Measurements from ENCODE around the gene RTL1. TPM values are rescaled to one million over a fixed set of nuclear protein-coding genes. Genes with fewer than 3 reads are reported as not detected.

RTL1 gene
- total and polyA plus RNA-seq, 2 donors (not counting 1 experiment from before 2014, with no cell fraction given), result not detected

DNA sequence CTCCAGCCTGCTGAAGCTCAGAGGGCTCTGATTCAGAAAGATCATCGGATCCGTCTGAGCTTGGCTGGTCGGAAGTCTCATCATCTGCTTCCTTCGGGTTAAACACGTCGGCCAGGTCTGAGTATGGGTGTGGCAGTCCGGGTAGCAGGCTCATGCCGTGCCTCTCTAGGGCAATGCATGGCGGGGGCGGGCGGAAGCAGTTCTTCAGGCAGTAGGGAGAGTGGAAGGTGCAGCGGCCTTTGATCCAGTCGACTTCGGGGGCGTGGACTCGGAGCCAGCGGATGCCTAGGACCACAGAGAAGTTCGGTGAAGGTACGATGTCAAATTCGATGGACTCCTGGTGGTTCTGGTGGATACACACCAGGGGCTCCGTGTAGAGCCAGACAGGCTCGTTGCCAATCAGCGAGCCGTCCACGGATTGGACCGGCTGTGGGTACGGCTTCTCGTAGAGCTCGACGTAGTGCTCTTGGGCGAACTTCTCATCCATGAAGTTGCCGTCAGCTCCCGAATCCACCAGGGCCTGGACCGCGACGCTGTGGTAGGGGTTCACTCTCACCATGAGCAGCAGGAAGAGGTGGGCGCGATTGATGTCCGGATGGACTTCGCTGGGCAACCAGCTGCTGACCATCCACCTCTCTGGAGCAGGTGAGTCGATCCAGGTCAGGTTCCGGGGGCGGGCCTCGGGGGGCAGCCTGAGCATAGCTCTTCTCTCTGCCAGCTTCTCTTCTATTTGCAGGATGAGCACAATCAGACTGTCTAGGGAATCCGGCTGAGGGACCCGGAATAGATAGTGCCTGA is 20.3 kb downstream of the RTL1 start:
- Histone ChIP-seq H3K9me3 (ENCODE audit: control insufficient read depth, insufficient read depth, low read depth, low read length) (no peaks in the 10 kb centered on the region), H3K4me3 (replicated peaks in 1 of 4; ENCODE audit: control extremely low read depth in 1 of 4, insufficient read depth in 1 of 4, low read depth in 3 of 4, low read length in 4 of 4) (no peak overlapping the region), H4K20me1 (ENCODE audit: control insufficient read depth, extremely low read depth, insufficient read depth, low read length) (no peaks in the 10 kb centered on the region), H3K9ac (ENCODE audit: insufficient read depth, low read length) (no peak overlapping the region), H3K4me1 (ENCODE audit: control insufficient read depth, extremely low read depth, insufficient read depth, low read length) (no peaks in the 10 kb centered on the region), H3K36me3 (ENCODE audit: control insufficient read depth, insufficient read depth, low read length) (peaks cover 12% of the 10 kb centered on the region), H3K4me2 (ENCODE audit: extremely low read depth, insufficient read depth, low read length) (no peak overlapping the region), H2AFZ (ENCODE audit: low read length) (no peak overlapping the region), H3K27ac (ENCODE audit: insufficient read depth, low read length) (no peak overlapping the region), H3K27me3 (ENCODE audit: control insufficient read depth, insufficient read depth, low read length) (no peaks in the 10 kb centered on the region), H3K79me2 (ENCODE audit: control insufficient read depth, insufficient read depth, low read length) (no peaks in the 10 kb centered on the region)
- TF ChIP-seq EZH2 (IDR thresholded peaks at IDR 0.05; ENCODE audit: low read length, missing control alignments), result no peak
- TF ChIP-seq, protein P1, sequence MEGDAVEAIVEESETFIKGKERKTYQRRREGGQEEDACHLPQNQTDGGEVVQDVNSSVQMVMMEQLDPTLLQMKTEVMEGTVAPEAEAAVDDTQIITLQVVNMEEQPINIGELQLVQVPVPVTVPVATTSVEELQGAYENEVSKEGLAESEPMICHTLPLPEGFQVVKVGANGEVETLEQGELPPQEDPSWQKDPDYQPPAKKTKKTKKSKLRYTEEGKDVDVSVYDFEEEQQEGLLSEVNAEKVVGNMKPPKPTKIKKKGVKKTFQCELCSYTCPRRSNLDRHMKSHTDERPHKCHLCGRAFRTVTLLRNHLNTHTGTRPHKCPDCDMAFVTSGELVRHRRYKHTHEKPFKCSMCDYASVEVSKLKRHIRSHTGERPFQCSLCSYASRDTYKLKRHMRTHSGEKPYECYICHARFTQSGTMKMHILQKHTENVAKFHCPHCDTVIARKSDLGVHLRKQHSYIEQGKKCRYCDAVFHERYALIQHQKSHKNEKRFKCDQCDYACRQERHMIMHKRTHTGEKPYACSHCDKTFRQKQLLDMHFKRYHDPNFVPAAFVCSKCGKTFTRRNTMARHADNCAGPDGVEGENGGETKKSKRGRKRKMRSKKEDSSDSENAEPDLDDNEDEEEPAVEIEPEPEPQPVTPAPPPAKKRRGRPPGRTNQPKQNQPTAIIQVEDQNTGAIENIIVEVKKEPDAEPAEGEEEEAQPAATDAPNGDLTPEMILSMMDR (conservative IDR thresholded peaks at IDR 0.05 in 1 of 2, IDR thresholded peaks at IDR 0.05 in 1 of 2; ENCODE audit: low read depth in 1 of 2, low read length in 2 of 2), result no peak
- no peak for DNase-seq (ENCODE audit: low read depth in 2 of 2)

DNA sequence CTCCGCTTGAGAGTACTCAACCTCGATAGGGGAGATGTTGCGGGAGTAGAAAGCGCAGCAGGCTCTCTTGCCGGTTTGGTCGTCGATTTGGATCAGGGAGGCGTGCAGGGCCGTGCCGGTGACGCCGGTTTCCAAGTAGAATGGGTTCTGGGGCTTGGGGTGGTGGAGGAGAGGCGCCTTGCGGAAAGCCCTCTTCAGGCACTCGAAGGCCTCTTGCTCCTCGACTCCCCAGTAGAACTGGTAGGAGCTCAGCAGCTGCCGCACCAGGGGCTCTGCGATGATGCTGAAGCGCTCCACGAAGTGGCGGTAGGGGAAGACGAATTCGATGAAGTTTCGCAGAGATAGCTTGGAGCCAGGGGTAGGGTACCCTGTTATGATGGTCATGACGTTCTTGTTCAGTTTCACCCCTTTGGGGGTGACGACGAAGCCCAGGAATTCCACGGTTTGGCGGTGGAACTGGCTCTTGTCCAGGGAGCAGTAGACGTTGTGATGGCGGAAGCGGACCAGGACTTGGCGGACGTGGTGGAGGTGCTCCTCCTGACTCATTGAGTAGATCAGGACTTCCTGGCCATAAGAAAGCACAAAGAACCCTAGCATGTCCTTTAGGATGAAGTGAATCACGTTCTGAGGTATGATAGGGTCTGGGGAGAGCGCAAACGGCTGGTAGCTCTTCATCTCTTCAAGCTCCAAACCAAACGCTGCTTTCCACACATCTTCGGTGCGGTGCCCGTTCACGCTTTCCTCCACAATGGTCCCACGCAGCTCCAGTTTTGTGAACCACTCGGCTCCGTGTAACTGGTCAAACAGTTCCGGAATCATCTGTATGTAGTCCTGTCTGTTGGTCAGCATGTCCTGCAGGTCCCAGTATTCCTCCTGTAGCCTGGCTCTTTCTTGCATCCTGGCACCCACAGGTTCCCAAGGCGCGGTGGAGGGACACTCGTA is 21.2 kb downstream of the RTL1 start:
- Histone ChIP-seq H3K27ac (ENCODE audit: insufficient read depth, low read length) (no peak overlapping the region), H2AFZ (ENCODE audit: low read length) (no peak overlapping the region), H3K36me3 (ENCODE audit: control insufficient read depth, insufficient read depth, low read length) (peaks cover 12% of the 10 kb centered on the region), H3K4me1 (ENCODE audit: control insufficient read depth, extremely low read depth, insufficient read depth, low read length) (no peaks in the 10 kb centered on the region), H3K79me2 (ENCODE audit: control insufficient read depth, insufficient read depth, low read length) (no peaks in the 10 kb centered on the region), H3K4me2 (ENCODE audit: extremely low read depth, insufficient read depth, low read length) (no peak overlapping the region), H4K20me1 (ENCODE audit: control insufficient read depth, extremely low read depth, insufficient read depth, low read length) (no peaks in the 10 kb centered on the region), H3K9ac (ENCODE audit: insufficient read depth, low read length) (no peak overlapping the region), H3K4me3 (replicated peaks in 1 of 4; ENCODE audit: control extremely low read depth in 1 of 4, insufficient read depth in 1 of 4, low read depth in 3 of 4, low read length in 4 of 4) (no peak overlapping the region), H3K27me3 (ENCODE audit: control insufficient read depth, insufficient read depth, low read length) (no peaks in the 10 kb centered on the region), H3K9me3 (ENCODE audit: control insufficient read depth, insufficient read depth, low read depth, low read length) (no peaks in the 10 kb centered on the region)
- TF ChIP-seq EZH2 (IDR thresholded peaks at IDR 0.05; ENCODE audit: low read length, missing control alignments), result no peak
- TF ChIP-seq, protein P1 (conservative IDR thresholded peaks at IDR 0.05 in 1 of 2, IDR thresholded peaks at IDR 0.05 in 1 of 2; ENCODE audit: low read depth in 1 of 2, low read length in 2 of 2), result no peak
- DNase-seq (ENCODE audit: low read depth in 2 of 2), result no peak

Measured in fibroblast of lung (primary cell).